IMR-90 (cell line): ENCODE data around the gene PKHD1.

Experiments
- BHLHE40 ChIP-seq: fragments of 150-350 bp; IDR thresholded peaks from 2 replicates; pipeline ENCODE4 v1.6.1; 2016; ENCODE audit warnings: mild to moderate bottlenecking, low read depth, low read length
- ELK1 ChIP-seq: fragments of 150-350 bp; IDR thresholded peaks from 2 replicates; pipeline ENCODE4 v1.6.1; 2016; ENCODE audit warnings: low read depth, mild to moderate bottlenecking, low read length, moderate library complexity, borderline replicate concordance
- FOS ChIP-seq: fragments of 150-350 bp; IDR thresholded peaks from 2 replicates; pipeline ENCODE4 v1.6.1; 2016; ENCODE audit warnings: low read depth, low read length
- MAFK ChIP-seq: IDR thresholded peaks from 2 replicates; pipeline ENCODE4 v1.6.1; 2012; ENCODE audit warnings: low read depth, low read length, improper control_type of control experiment
- MAZ ChIP-seq: IDR thresholded peaks from 2 replicates; pipeline ENCODE4 v1.6.1; 2012; ENCODE audit warnings: low read depth, mild to moderate bottlenecking, low read length, improper control_type of control experiment, moderate library complexity, borderline replicate concordance
- NFE2L2 ChIP-seq: fragments of 150-350 bp; IDR thresholded peaks from 2 replicates; pipeline ENCODE4 v1.6.1; 2016; ENCODE audit warnings: low read depth, mild to moderate bottlenecking, low read length
- POLR2A ChIP-seq: IDR thresholded peaks from 2 replicates; pipeline ENCODE4 v1.6.1; 2012; ENCODE audit warnings: mild to moderate bottlenecking, low read depth, low read length
- RAD21 ChIP-seq: IDR thresholded peaks from 2 replicates; pipeline ENCODE4 v1.6.1; 2012; ENCODE audit warnings: low read length, improper control_type of control experiment
- RCOR1 ChIP-seq: IDR thresholded peaks from 2 replicates; pipeline ENCODE4 v1.6.1; 2012; ENCODE audit warnings: mild to moderate bottlenecking, low read length, improper control_type of control experiment; ENCODE audit not compliant: insufficient replicate concordance
- SMC3 ChIP-seq: fragments of 150-350 bp; IDR thresholded peaks from 2 replicates; pipeline ENCODE4 v1.6.1; 2016; ENCODE audit warnings: low read depth, mild to moderate bottlenecking, antibody characterized with exemption, low read length, moderate library complexity
- TF ChIP-seq, protein P1 (sequence below): conservative IDR thresholded peaks from 2 replicates; pipeline ENCODE4 v1.5.1; 2012; ENCODE audit warnings: mild to moderate bottlenecking, low read depth, low read length, improper control_type of control experiment
- TF ChIP-seq, protein P2 (sequence below): fragments of 150-350 bp; IDR thresholded peaks from 2 replicates; pipeline ENCODE4 v1.6.1; 2017; ENCODE audit warnings: mild to moderate bottlenecking, antibody characterized with exemption, low read length, low read depth

DNA sequence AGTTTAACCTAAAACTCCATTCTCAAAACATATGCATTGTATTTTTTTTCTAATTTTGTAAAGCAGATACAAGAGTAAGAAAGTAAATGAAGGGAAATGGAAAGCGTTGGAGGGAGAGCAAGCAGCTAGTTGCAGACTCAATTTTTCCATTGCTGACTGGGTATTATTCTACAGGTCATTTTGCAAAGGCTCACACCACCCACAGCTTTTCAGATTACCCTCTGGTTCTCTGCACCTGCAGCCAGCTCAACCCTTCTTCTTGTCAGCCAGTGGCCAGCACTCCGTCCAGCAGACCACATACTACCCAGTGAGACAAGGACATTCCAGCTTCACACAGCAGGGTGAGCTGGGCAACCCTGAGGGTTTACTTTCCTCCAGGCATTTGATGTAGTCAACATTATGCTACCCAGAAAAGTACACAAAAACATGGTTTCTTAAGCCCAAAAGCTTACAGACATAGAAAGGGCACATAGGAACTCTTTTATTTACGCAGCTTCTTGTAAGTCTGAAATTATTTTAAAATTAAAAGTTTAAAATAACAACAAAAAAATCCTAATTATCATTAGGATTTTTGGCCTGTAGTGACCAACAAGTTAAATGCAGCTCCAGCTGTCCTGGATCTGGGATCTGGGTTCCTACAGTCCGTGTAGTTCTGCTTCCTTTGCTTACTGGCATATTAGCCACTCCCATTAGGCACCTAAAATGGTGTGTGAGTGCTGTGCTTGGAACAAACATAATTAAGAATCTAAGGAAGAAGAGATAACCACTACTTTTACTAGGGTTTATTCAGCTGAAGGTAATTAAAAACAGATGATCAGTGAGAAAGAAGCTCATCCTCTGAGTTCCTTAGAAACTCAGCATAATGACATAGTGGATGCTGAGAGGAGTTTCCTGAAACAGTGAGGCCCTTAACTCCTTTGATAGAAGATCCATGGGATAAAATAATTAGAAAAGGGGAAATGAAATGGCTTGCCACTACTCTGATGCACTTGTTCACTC lies 185.3 kb downstream of the PKHD1 start:
- TF ChIP-seq, protein P1, sequence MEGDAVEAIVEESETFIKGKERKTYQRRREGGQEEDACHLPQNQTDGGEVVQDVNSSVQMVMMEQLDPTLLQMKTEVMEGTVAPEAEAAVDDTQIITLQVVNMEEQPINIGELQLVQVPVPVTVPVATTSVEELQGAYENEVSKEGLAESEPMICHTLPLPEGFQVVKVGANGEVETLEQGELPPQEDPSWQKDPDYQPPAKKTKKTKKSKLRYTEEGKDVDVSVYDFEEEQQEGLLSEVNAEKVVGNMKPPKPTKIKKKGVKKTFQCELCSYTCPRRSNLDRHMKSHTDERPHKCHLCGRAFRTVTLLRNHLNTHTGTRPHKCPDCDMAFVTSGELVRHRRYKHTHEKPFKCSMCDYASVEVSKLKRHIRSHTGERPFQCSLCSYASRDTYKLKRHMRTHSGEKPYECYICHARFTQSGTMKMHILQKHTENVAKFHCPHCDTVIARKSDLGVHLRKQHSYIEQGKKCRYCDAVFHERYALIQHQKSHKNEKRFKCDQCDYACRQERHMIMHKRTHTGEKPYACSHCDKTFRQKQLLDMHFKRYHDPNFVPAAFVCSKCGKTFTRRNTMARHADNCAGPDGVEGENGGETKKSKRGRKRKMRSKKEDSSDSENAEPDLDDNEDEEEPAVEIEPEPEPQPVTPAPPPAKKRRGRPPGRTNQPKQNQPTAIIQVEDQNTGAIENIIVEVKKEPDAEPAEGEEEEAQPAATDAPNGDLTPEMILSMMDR: no peak
- TF ChIP-seq NFE2L2 (no peak), POLR2A (no peak), RAD21 (no peak), FOS (no peak), SMC3 (no peak), MAZ (no peak), RCOR1 (no peak), BHLHE40 (no peak), MAFK (no peak), ELK1 (no peak)
- TF ChIP-seq, protein P2, sequence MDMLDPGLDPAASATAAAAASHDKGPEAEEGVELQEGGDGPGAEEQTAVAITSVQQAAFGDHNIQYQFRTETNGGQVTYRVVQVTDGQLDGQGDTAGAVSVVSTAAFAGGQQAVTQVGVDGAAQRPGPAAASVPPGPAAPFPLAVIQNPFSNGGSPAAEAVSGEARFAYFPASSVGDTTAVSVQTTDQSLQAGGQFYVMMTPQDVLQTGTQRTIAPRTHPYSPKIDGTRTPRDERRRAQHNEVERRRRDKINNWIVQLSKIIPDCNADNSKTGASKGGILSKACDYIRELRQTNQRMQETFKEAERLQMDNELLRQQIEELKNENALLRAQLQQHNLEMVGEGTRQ: no peak
